Measurements from ENCODE around the gene GFOD2.

GRCh38 chr16:67664258-67664657 is 54.9 kb downstream of the GFOD2 start:
- TF ChIP-seq CTCF (conservative IDR thresholded peaks at IDR 0.05; ENCODE audit: low read length) (no peak), EZH2phosphoT487 (IDR thresholded peaks at IDR 0.05; ENCODE audit: borderline replicate concordance) (no peak)

All from Loucy (cell line).